ENCODE data around the gene PKIG. TPM values are rescaled to one million over a fixed set of nuclear protein-coding genes. Genes with fewer than 3 reads are reported as not detected.

The PKIG gene
- total and polyA plus RNA-seq, 2 of the 8 experiments (the other 6 are each of a cell fraction or from before 2014, with no cell fraction given), result 26.7 to 34.3 TPM

DNA sequence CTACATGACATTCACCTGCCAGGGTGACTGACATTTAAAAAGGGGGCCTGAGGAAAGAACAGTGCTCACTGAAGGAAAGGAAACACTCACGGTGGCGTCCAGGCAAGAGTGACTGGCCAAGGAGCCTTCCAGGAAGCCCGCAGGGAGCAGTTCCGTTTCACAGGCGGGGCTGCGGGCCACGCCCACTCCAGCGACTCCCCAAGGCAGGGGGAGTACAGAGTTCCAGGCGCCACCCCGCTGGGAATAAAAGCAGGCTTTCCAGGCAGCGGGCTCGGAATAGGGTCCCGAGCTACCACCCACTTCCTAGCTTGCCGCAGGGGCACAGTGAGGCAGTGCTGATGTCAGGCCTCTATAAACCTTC, 34.2 kb downstream of the PKIG start (continued):
- TF ChIP-seq, protein P1, sequence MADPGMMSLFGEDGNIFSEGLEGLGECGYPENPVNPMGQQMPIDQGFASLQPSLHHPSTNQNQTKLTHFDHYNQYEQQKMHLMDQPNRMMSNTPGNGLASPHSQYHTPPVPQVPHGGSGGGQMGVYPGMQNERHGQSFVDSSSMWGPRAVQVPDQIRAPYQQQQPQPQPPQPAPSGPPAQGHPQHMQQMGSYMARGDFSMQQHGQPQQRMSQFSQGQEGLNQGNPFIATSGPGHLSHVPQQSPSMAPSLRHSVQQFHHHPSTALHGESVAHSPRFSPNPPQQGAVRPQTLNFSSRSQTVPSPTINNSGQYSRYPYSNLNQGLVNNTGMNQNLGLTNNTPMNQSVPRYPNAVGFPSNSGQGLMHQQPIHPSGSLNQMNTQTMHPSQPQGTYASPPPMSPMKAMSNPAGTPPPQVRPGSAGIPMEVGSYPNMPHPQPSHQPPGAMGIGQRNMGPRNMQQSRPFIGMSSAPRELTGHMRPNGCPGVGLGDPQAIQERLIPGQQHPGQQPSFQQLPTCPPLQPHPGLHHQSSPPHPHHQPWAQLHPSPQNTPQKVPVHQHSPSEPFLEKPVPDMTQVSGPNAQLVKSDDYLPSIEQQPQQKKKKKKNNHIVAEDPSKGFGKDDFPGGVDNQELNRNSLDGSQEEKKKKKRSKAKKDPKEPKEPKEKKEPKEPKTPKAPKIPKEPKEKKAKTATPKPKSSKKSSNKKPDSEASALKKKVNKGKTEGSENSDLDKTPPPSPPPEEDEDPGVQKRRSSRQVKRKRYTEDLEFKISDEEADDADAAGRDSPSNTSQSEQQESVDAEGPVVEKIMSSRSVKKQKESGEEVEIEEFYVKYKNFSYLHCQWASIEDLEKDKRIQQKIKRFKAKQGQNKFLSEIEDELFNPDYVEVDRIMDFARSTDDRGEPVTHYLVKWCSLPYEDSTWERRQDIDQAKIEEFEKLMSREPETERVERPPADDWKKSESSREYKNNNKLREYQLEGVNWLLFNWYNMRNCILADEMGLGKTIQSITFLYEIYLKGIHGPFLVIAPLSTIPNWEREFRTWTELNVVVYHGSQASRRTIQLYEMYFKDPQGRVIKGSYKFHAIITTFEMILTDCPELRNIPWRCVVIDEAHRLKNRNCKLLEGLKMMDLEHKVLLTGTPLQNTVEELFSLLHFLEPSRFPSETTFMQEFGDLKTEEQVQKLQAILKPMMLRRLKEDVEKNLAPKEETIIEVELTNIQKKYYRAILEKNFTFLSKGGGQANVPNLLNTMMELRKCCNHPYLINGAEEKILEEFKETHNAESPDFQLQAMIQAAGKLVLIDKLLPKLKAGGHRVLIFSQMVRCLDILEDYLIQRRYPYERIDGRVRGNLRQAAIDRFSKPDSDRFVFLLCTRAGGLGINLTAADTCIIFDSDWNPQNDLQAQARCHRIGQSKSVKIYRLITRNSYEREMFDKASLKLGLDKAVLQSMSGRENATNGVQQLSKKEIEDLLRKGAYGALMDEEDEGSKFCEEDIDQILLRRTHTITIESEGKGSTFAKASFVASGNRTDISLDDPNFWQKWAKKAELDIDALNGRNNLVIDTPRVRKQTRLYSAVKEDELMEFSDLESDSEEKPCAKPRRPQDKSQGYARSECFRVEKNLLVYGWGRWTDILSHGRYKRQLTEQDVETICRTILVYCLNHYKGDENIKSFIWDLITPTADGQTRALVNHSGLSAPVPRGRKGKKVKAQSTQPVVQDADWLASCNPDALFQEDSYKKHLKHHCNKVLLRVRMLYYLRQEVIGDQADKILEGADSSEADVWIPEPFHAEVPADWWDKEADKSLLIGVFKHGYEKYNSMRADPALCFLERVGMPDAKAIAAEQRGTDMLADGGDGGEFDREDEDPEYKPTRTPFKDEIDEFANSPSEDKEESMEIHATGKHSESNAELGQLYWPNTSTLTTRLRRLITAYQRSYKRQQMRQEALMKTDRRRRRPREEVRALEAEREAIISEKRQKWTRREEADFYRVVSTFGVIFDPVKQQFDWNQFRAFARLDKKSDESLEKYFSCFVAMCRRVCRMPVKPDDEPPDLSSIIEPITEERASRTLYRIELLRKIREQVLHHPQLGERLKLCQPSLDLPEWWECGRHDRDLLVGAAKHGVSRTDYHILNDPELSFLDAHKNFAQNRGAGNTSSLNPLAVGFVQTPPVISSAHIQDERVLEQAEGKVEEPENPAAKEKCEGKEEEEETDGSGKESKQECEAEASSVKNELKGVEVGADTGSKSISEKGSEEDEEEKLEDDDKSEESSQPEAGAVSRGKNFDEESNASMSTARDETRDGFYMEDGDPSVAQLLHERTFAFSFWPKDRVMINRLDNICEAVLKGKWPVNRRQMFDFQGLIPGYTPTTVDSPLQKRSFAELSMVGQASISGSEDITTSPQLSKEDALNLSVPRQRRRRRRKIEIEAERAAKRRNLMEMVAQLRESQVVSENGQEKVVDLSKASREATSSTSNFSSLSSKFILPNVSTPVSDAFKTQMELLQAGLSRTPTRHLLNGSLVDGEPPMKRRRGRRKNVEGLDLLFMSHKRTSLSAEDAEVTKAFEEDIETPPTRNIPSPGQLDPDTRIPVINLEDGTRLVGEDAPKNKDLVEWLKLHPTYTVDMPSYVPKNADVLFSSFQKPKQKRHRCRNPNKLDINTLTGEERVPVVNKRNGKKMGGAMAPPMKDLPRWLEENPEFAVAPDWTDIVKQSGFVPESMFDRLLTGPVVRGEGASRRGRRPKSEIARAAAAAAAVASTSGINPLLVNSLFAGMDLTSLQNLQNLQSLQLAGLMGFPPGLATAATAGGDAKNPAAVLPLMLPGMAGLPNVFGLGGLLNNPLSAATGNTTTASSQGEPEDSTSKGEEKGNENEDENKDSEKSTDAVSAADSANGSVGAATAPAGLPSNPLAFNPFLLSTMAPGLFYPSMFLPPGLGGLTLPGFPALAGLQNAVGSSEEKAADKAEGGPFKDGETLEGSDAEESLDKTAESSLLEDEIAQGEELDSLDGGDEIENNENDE (IDR thresholded peaks at IDR 0.05; ENCODE audit: insufficient replicate concordance, low read length), result no peak
- TF ChIP-seq TEAD4 (IDR thresholded peaks at IDR 0.05; ENCODE audit: low read depth, low read length), result no peak
